GM12878 (cell line): ENCODE measurements around the gene SYTL5. TPM values are rescaled to one million over a fixed set of nuclear protein-coding genes. Genes with fewer than 3 reads are reported as not detected.

Experiments
- ATAC-seq: fragments of 200-7000 bp; cut with Tn5 transposase; 3 replicates; pipeline ENCODE4 v1.9.1; 2020; ENCODE audit warnings: mild to moderate bottlenecking, moderate library complexity
- BruUV-seq: library from RNA; stranded (reverse); fragments of 400-500 nt; replicated peaks from 2 replicates; lab custom pipeline; 2021; lab: Mats Ljungman, UMichigan
- CTCF ChIA-PET: fragments of 300-600 bp; sonication (Branson Sonifier 250); formaldehyde crosslinking; extraction: SDS; loops from one replicate; lab custom pipeline; 2021; ENCODE audit warnings: inconsistent platforms; lab: Yijun Ruan, JAX
- POLR2A ChIA-PET: fragments of 350-600 bp; formaldehyde crosslinking; extraction: SDS; loops from one replicate; lab custom pipeline; 2021; ENCODE audit warnings: inconsistent platforms; lab: Charles Lee
- RAD21 ChIA-PET: fragments of 300-600 bp; sonication (Branson Sonifier 250); formaldehyde crosslinking; loops from one replicate; lab custom pipeline; 2023; ENCODE audit warnings: antibody characterized with exemption; ENCODE audit not compliant: unreplicated experiment; lab: Charles Lee
- SMC1A ChIA-PET: fragments of 300-600 bp; sonication (Branson Sonifier 250); formaldehyde crosslinking; loops from one replicate; lab custom pipeline; 2023; ENCODE audit not compliant: unreplicated experiment, uncharacterized antibody; lab: Charles Lee
- DNase-seq: peaks from one replicate; pipeline ENCODE4 v3.0.0-alpha.2; 2011; ENCODE audit warnings: low read depth, low spot score
- FAIRE-seq: peaks from 3 replicates; lab custom pipeline; 2011; peaks lifted over from hg19 to GRCh38; lab: Jason Lieb, UNC
- H2AFZ ChIP-seq: 2 replicates; pipeline ENCODE4 v1.6.0; 2011; ENCODE audit warnings: low read depth, low read length, control low read depth; ENCODE audit not compliant: control insufficient read depth
- H3K27ac ChIP-seq: 2 replicates; pipeline ENCODE4 v1.5.1; 2011; ENCODE audit warnings: control low read depth; ENCODE audit not compliant: control insufficient read depth, insufficient read depth
- H3K27me3 ChIP-seq, 2 experiments: replicated peaks in 1 of 2; 2 replicates each; pipeline versions ENCODE4 v1.6.0 to v1.6.1; 2011; ENCODE audit warnings: low read length in 1 of 2; ENCODE audit not compliant: control insufficient read depth in 2 of 2, insufficient read depth in 2 of 2
- H3K36me3 ChIP-seq, 2 experiments: 2 replicates each; pipeline ENCODE4 v1.5.1; 2011; ENCODE audit warnings: low read length in 1 of 2; ENCODE audit not compliant: control insufficient read depth in 2 of 2, insufficient read depth in 2 of 2
- H3K4me1 ChIP-seq: 2 replicates; pipeline ENCODE4 v1.6.1; 2011; ENCODE audit warnings: mild to moderate bottlenecking, low read length, moderate library complexity, mixed read lengths; ENCODE audit not compliant: control insufficient read depth, insufficient read depth
- H3K4me2 ChIP-seq: 2 replicates; pipeline ENCODE4 v1.6.0; 2011; ENCODE audit warnings: control low read depth; ENCODE audit not compliant: control insufficient read depth, insufficient read depth
- H3K4me3 ChIP-seq: fragments of 200-600 bp; sonication (generic); 2 replicates; pipeline ENCODE4 v1.5.1; 2016
- H3K79me2 ChIP-seq: 2 replicates; pipeline ENCODE4 v1.6.0; 2011; ENCODE audit warnings: low read length; ENCODE audit not compliant: control insufficient read depth, insufficient read depth
- H3K9ac ChIP-seq: 2 replicates; pipeline ENCODE4 v1.8.0; 2011; ENCODE audit warnings: low read length, control low read depth, mixed read lengths; ENCODE audit not compliant: control insufficient read depth, insufficient read depth
- H3K9me3 ChIP-seq: replicated peaks from 3 replicates; pipeline ENCODE4 v1.5.1; 2011; ENCODE audit warnings: mild to moderate bottlenecking, low read length; ENCODE audit not compliant: control insufficient read depth, insufficient read depth
- H4K20me1 ChIP-seq: 2 replicates; pipeline ENCODE4 v1.6.0; 2011; ENCODE audit not compliant: control insufficient read depth, insufficient read depth
- CEBPB ChIP-seq, 2 experiments: fragments of 150-350 bp in 1 of 2; IDR thresholded peaks; 2 replicates each; pipeline ENCODE4 v1.6.1; 2012 to 2014; ENCODE audit warnings: low read depth in 2 of 2, low read length in 2 of 2, borderline replicate concordance in 1 of 2, inconsistent platforms in 1 of 2
- NBN ChIP-seq: fragments of 450-650 bp; IDR thresholded peaks from 2 replicates; pipeline ENCODE4 v1.6.1; 2016
- SRF ChIP-seq, 2 experiments: IDR thresholded peaks; 2 replicates each; pipeline ENCODE4 v1.6.1; 2011; ENCODE audit warnings: low read depth in 2 of 2, low read length in 2 of 2, mild to moderate bottlenecking in 1 of 2, moderate library complexity in 1 of 2
- ZBTB4 ChIP-seq: fragments of 450-650 bp; formaldehyde crosslinking; IDR thresholded peaks from 2 replicates; pipeline ENCODE4 v1.4.0; 2022; ENCODE audit warnings: mild to moderate bottlenecking, moderate library complexity
- in situ Hi-C: fragments of 300-500 bp; cut with MboI; formaldehyde crosslinking; loops from 9 replicates; pipeline ENCODE4 v1.14.3; 2018; ENCODE audit warnings: mixed read lengths
- intact Hi-C: fragments of 100-400 bp; cut with micrococcal nuclease; formaldehyde crosslinking; loops from one replicate; pipeline ENCODE4 v1.14.2; 2022; ENCODE audit not compliant: unreplicated experiment
- polyA plus RNA-seq, 11 experiments: library from polyadenylated mRNA; depleted of rRNA in 4 of 11; unstranded in 6 of 11; stranded (reverse) in 5 of 11; fragments of >200 nt; fragmentation: Nextera tagmentation in 4 of 11; fragmentation: Illumina TruSeq in 1 of 11; extraction: Ambion mirVana in 4 of 11; extraction: Trizol in 1 of 11; gene quantifications; 1 replicate in 1 of 11; 2 replicates in 10 of 11; pipeline versions ENCODE4 v1.2.1 to v1.2.3, GENCODE V29; 2011 to 2016; ENCODE audit warnings: inconsistent platforms in 2 of 11, missing spikeins in 2 of 11, low read depth in 1 of 11
- total RNA-seq, 4 experiments: library from RNA; depleted of rRNA in 3 of 4; stranded (reverse); fragments of >200 nt in 3 of 4; fragmentation: Illumina TruSeq in 1 of 4; extraction: Trizol in 1 of 4; gene quantifications; 2 replicates each; pipeline versions ENCODE4 v1.2.1 to v1.2.3, GENCODE V29; 2013 to 2021
- TF ChIP-seq, protein P1 (sequence below): IDR thresholded peaks from 2 replicates; pipeline ENCODE4 v1.6.1; 2011; ENCODE audit warnings: borderline replicate concordance, low read depth, mild to moderate bottlenecking, moderate library complexity, mixed read lengths, low read length; ENCODE audit not compliant: insufficient read depth; ENCODE audit errors: extremely low read length
- TF ChIP-seq, protein P2 (sequence below): fragments of 150-350 bp; IDR thresholded peaks from 2 replicates; pipeline ENCODE4 v1.6.1; 2016; ENCODE audit warnings: low read depth, low read length
- TF ChIP-seq, protein P3 (sequence below): fragments of 450-650 bp; IDR thresholded peaks from 2 replicates; pipeline ENCODE4 v1.6.1; 2017; ENCODE audit warnings: borderline replicate concordance

The SYTL5 gene
- total and polyA plus RNA-seq, 10 of the 15 experiments (the other 5 are each of a cell fraction or from before 2014, with no cell fraction given): 0.01 to 0.20 (median 0.04) TPM; not detected in 3

DNA sequence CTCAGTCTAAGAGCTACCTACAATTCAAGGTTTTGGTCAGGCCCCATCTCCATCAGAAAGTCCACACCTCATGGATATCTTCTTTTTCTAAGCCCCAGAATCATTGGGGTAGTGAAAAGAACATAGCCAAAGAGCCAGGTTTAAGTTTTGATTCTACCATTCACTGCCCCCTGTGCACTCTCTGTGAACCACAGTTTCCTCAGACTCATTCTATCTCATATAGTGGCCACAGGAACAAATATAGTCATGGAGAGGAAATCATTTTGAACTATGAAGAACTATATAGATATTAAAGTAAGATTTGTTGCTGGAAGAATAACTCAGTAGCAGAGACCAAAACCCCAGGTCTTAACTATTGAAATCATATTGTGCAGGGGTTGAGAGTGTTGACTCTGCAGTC, 3.3 kb downstream of the SYTL5 start:
- no TSS peak for BruUV-seq
- no peak overlapping the region for H3K9ac ChIP-seq
- H4K20me1 ChIP-seq: no peaks in the 10 kb centered on the region
- no peaks in the 10 kb centered on the region for H3K27me3 ChIP-seq
- no peak for DNase-seq
- TF ChIP-seq CEBPB (IDR thresholded peaks at IDR 0.05; ENCODE audit: borderline replicate concordance in 1 of 2, low read depth in 2 of 2, low read length in 2 of 2) (no peak), SRF (IDR thresholded peaks at IDR 0.05; ENCODE audit: low read depth in 2 of 2, low read length in 2 of 2) (no peak), ZBTB4 (CRISPR knock-in tag) (no peak), NBN (no peak)
- TF ChIP-seq, protein P1, sequence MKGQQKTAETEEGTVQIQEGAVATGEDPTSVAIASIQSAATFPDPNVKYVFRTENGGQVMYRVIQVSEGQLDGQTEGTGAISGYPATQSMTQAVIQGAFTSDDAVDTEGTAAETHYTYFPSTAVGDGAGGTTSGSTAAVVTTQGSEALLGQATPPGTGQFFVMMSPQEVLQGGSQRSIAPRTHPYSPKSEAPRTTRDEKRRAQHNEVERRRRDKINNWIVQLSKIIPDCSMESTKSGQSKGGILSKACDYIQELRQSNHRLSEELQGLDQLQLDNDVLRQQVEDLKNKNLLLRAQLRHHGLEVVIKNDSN: no peak
- TF ChIP-seq, protein P2, sequence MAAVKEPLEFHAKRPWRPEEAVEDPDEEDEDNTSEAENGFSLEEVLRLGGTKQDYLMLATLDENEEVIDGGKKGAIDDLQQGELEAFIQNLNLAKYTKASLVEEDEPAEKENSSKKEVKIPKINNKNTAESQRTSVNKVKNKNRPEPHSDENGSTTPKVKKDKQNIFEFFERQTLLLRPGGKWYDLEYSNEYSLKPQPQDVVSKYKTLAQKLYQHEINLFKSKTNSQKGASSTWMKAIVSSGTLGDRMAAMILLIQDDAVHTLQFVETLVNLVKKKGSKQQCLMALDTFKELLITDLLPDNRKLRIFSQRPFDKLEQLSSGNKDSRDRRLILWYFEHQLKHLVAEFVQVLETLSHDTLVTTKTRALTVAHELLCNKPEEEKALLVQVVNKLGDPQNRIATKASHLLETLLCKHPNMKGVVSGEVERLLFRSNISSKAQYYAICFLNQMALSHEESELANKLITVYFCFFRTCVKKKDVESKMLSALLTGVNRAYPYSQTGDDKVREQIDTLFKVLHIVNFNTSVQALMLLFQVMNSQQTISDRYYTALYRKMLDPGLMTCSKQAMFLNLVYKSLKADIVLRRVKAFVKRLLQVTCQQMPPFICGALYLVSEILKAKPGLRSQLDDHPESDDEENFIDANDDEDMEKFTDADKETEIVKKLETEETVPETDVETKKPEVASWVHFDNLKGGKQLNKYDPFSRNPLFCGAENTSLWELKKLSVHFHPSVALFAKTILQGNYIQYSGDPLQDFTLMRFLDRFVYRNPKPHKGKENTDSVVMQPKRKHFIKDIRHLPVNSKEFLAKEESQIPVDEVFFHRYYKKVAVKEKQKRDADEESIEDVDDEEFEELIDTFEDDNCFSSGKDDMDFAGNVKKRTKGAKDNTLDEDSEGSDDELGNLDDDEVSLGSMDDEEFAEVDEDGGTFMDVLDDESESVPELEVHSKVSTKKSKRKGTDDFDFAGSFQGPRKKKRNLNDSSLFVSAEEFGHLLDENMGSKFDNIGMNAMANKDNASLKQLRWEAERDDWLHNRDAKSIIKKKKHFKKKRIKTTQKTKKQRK: no peak
- TF ChIP-seq, protein P3, sequence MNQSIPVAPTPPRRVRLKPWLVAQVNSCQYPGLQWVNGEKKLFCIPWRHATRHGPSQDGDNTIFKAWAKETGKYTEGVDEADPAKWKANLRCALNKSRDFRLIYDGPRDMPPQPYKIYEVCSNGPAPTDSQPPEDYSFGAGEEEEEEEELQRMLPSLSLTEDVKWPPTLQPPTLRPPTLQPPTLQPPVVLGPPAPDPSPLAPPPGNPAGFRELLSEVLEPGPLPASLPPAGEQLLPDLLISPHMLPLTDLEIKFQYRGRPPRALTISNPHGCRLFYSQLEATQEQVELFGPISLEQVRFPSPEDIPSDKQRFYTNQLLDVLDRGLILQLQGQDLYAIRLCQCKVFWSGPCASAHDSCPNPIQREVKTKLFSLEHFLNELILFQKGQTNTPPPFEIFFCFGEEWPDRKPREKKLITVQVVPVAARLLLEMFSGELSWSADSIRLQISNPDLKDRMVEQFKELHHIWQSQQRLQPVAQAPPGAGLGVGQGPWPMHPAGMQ: no peak
- ChIA-PET CTCF (interaction anchor here (1.1 kb wide), 1 partner anchor 10 kb away, joined by 3 read pairs; no protein-coding TSS in a partner anchor), POLR2A (no interaction called here), RAD21 (interaction anchor here (1.1 kb wide), 1 partner anchor 157 kb away, joined by 4 read pairs; no protein-coding TSS in a partner anchor), SMC1A (interaction anchor here (1.0 to 1.6 kb wide), 2 partner anchors 10 to 15 kb away, joined by 3 to 4 read pairs; no protein-coding TSS in a partner anchor)
- no peaks in the 10 kb centered on the region for H3K79me2 ChIP-seq
- FAIRE-seq: no peak
- H3K36me3 ChIP-seq: no peaks in the 10 kb centered on the region
- H3K4me2 ChIP-seq: no peak overlapping the region
- H3K27ac ChIP-seq: no peak overlapping the region
- no peak; the same call in 2 of the 3 replicates for ATAC-seq
- no peaks in the 10 kb centered on the region for H3K9me3 ChIP-seq
- intact Hi-C loops (no loop called here), in situ Hi-C loops (no loop called here)
- no peak overlapping the region for H2AFZ ChIP-seq
- no peak overlapping the region for H3K4me3 ChIP-seq
- H3K4me1 ChIP-seq: no peaks in the 10 kb centered on the region
